WTC11 (cell line): ENCODE data around the gene FMNL2.

Experiments used
- CTCF ChIP-seq: fragments of 200-600 bp; IDR thresholded peaks from 2 replicates; pipeline ENCODE4 v1.8.0; 2022; ENCODE audit warnings: antibody characterized with exemption
- GABPB1 ChIP-seq: sonication (generic); formaldehyde crosslinking; IDR thresholded peaks from 2 replicates; pipeline ENCODE4 v1.8.1; 2023; ENCODE audit warnings: mild to moderate bottlenecking, missing genetic modification reagents

GRCh38 chr2:152383702-152384101 lies 48.7 kb downstream of the FMNL2 start:
- TF ChIP-seq GABPB1 (CRISPR knock-in tag) (no peak), CTCF (no peak)
